ENCODE data around the gene ZSWIM6.

DNA sequence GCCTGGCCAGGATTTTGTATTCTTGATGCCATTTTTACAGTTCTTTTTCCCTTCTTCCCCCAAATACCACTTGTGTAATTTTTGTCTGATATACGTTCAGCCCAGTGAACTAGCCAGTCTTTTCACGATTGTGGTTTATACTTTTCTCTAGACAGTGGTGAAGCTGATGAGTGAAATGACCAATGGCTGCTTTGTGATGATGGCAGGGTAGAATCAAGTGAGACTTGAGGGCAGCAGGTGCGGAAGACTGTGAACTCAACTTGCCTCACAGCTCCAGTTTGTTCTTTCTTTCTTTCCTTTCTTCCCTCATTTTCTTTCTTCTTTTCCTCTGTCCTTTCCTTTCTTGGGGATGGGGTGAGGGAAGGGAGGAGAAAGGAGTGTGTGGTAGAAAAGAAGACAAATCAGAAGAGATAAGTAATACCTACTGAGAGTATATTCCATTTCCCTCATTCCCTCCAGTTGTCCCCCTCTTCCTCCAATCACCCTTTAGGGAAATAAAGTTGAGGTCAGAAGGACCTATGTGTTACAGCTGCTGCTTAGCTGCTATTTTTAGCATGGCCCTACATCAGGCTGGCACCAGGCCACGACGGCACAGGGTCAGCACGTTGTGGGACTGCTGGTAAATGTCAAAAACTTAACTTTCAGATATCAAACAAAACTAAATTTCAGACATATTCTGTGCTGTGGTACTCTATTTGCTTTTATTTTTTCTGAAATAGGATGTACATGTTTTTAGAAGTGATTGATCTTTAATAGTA lies 12.3 kb downstream of the ZSWIM6 start:
- TF ChIP-seq, protein P1, sequence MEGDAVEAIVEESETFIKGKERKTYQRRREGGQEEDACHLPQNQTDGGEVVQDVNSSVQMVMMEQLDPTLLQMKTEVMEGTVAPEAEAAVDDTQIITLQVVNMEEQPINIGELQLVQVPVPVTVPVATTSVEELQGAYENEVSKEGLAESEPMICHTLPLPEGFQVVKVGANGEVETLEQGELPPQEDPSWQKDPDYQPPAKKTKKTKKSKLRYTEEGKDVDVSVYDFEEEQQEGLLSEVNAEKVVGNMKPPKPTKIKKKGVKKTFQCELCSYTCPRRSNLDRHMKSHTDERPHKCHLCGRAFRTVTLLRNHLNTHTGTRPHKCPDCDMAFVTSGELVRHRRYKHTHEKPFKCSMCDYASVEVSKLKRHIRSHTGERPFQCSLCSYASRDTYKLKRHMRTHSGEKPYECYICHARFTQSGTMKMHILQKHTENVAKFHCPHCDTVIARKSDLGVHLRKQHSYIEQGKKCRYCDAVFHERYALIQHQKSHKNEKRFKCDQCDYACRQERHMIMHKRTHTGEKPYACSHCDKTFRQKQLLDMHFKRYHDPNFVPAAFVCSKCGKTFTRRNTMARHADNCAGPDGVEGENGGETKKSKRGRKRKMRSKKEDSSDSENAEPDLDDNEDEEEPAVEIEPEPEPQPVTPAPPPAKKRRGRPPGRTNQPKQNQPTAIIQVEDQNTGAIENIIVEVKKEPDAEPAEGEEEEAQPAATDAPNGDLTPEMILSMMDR (conservative IDR thresholded peaks at IDR 0.05; ENCODE audit: low read depth, low read length), result no peak
- no peak for TF ChIP-seq MXI1 (IDR thresholded peaks at IDR 0.05; ENCODE audit: borderline replicate concordance, low read depth, low read length)
- TF ChIP-seq CEBPB (IDR thresholded peaks at IDR 0.05; ENCODE audit: low read depth, low read length), result no peak
- no peak for TF ChIP-seq POLR2A (IDR thresholded peaks at IDR 0.05; ENCODE audit: low read depth, low read length)
- TF ChIP-seq, protein P2, sequence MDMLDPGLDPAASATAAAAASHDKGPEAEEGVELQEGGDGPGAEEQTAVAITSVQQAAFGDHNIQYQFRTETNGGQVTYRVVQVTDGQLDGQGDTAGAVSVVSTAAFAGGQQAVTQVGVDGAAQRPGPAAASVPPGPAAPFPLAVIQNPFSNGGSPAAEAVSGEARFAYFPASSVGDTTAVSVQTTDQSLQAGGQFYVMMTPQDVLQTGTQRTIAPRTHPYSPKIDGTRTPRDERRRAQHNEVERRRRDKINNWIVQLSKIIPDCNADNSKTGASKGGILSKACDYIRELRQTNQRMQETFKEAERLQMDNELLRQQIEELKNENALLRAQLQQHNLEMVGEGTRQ (IDR thresholded peaks at IDR 0.05; ENCODE audit: low read depth, low read length), result no peak
- no peak for TF ChIP-seq SMC3 (IDR thresholded peaks at IDR 0.05; ENCODE audit: low read depth, low read length)
- TF ChIP-seq FOS (IDR thresholded peaks at IDR 0.05; ENCODE audit: low read depth, low read length), result no peak
- no peak for TF ChIP-seq RAD21 (IDR thresholded peaks at IDR 0.05; ENCODE audit: low read length)
- TF ChIP-seq RCOR1 (IDR thresholded peaks at IDR 0.05; ENCODE audit: insufficient replicate concordance, low read length), result no peak
- no peak for TF ChIP-seq NFE2L2 (IDR thresholded peaks at IDR 0.05; ENCODE audit: low read depth, low read length)
- no peak for TF ChIP-seq RFX5 (IDR thresholded peaks at IDR 0.05; ENCODE audit: low read depth, low read length)
- no peak for TF ChIP-seq CHD1 (IDR thresholded peaks at IDR 0.05; ENCODE audit: low read depth, low read length)
- TF ChIP-seq, protein P3, sequence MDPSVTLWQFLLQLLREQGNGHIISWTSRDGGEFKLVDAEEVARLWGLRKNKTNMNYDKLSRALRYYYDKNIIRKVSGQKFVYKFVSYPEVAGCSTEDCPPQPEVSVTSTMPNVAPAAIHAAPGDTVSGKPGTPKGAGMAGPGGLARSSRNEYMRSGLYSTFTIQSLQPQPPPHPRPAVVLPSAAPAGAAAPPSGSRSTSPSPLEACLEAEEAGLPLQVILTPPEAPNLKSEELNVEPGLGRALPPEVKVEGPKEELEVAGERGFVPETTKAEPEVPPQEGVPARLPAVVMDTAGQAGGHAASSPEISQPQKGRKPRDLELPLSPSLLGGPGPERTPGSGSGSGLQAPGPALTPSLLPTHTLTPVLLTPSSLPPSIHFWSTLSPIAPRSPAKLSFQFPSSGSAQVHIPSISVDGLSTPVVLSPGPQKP (IDR thresholded peaks at IDR 0.05; ENCODE audit: borderline replicate concordance, low read depth, low read length), result no peak
